GM12875 (cell line): ENCODE data around the gene CNN2.
A peak's percentile ranks its signal among the peaks of the same experiment; 100 is the strongest.

Source experiments
- H3K4me3 ChIP-seq: one replicate; pipeline ENCODE4 v1.5.1; 2011; ENCODE audit warnings: low read depth, low read length, control low read depth
- CTCF ChIP-seq: IDR thresholded peaks from 2 replicates; pipeline ENCODE4 v1.5.1; 2011; ENCODE audit warnings: low read depth, mild to moderate bottlenecking, control low read depth, inconsistent platforms, low read length, moderate library complexity, borderline replicate concordance; ENCODE audit not compliant: insufficient read depth

CNN2 gene

GRCh38 chr19:1063909-1064660 lies 37.7 kb downstream of the CNN2 start:
- H3K4me3 ChIP-seq: no peak overlapping the region
- no peak for TF ChIP-seq CTCF

- peak overlapping the region; percentile 26 for H3K4me3 ChIP-seq
- peak; percentile 95 for TF ChIP-seq CTCF
Measured at GRCh38 chr19:1064661-1065605, 38.5 kb downstream of the CNN2 start.

GRCh38 chr19:1065606-1066109 lies 39.2 kb downstream of the CNN2 start:
- no peak overlapping the region for H3K4me3 ChIP-seq
- no peak for TF ChIP-seq CTCF

GRCh38 chr19:1066251-1066747 lies 39.9 kb downstream of the CNN2 start:
- peak overlapping the region; percentile 91 for H3K4me3 ChIP-seq
- no peak for TF ChIP-seq CTCF

GRCh38 chr19:1066748-1067340 lies 40.4 kb downstream of the CNN2 start, which contains the start of gene ARHGAP45:
Gene ARHGAP45, plus strand, starts transcription at chr19:1067167. Its CDS starts 239 bp downstream, at chr19:1067406.
- TF ChIP-seq CTCF: no peak
- H3K4me3 ChIP-seq: peak within 1 kb of the TSS; percentile 91

GRCh38 chr19:1067341-1067957 lies 41.0 kb downstream of the CNN2 start:
- peak overlapping the region; percentile 91 for H3K4me3 ChIP-seq
- no peak for TF ChIP-seq CTCF
